ENCODE data around the gene NRG2. TPM values are rescaled to one million over a fixed set of nuclear protein-coding genes. Genes with fewer than 3 reads are reported as not detected.
A peak's percentile ranks its signal among the peaks of the same experiment; 100 is the strongest.

The NRG2 gene
- total RNA-seq, 2 donors from 2014 or later: not detected

GRCh38 chr5:139984816-139985215 is 58.3 kb downstream of the NRG2 start:
- no peaks in the 10 kb centered on the region for H3K9me3 Mint-ChIP-seq
- H3K4me1 Mint-ChIP-seq (ENCODE audit: low read depth in 2 of 2): no peaks in the 10 kb centered on the region
- no peak for ATAC-seq
- H3K27me3 Mint-ChIP-seq: peaks cover 18 to 25% of the 10 kb centered on the region in 2 donors
- H3K27ac Mint-ChIP-seq: no peak overlapping the region
- DNase-seq (ENCODE audit: low spot score): no peak
- no peak overlapping the region for H3K4me3 Mint-ChIP-seq
- no peaks in the 10 kb centered on the region for H3K36me3 Mint-ChIP-seq

- no peak overlapping the region for H3K4me3 Mint-ChIP-seq
- no peak overlapping the region for H3K27ac Mint-ChIP-seq
- H3K27me3 Mint-ChIP-seq: peaks cover 27 to 28% of the 10 kb centered on the region in 2 donors
- H3K4me1 Mint-ChIP-seq (ENCODE audit: low read depth in 2 of 2): no peaks in the 10 kb centered on the region
- no peak for ATAC-seq
- DNase-seq (ENCODE audit: low spot score): no peak
- no peaks in the 10 kb centered on the region for H3K9me3 Mint-ChIP-seq
- no peaks in the 10 kb centered on the region for H3K36me3 Mint-ChIP-seq
Observed at GRCh38 chr5:139982975-139983240, 60.2 kb downstream of the NRG2 start.

GRCh38 chr5:139982157-139982974 is 60.7 kb downstream of the NRG2 start:
- DNase-seq (ENCODE audit: low spot score) (no peak), ATAC-seq (no peak)
- H3K27me3 Mint-ChIP-seq: peaks cover 27 to 31% of the 10 kb centered on the region in 2 donors
- H3K4me3 Mint-ChIP-seq: no peak overlapping the region
- no peaks in the 10 kb centered on the region for H3K36me3 Mint-ChIP-seq
- no peaks in the 10 kb centered on the region for H3K9me3 Mint-ChIP-seq
- H3K4me1 Mint-ChIP-seq (ENCODE audit: low read depth in 2 of 2): no peaks in the 10 kb centered on the region
- no peak overlapping the region for H3K27ac Mint-ChIP-seq

GRCh38 chr5:139980765-139981164 is 62.3 kb downstream of the NRG2 start:
- no peak overlapping the region for H3K27ac Mint-ChIP-seq
- peaks cover 20 to 31% of the 10 kb centered on the region in 2 donors for H3K27me3 Mint-ChIP-seq
- H3K4me1 Mint-ChIP-seq (ENCODE audit: low read depth in 2 of 2): no peaks in the 10 kb centered on the region
- no peak overlapping the region for H3K4me3 Mint-ChIP-seq
- no peak for DNase-seq (ENCODE audit: low spot score)
- peak in 1 of 2 donors; percentile 6 for ATAC-seq
- no peaks in the 10 kb centered on the region for H3K9me3 Mint-ChIP-seq
- no peaks in the 10 kb centered on the region for H3K36me3 Mint-ChIP-seq

GRCh38 chr5:139979943-139980342 is 63.2 kb downstream of the NRG2 start:
- DNase-seq (ENCODE audit: low spot score): no peak
- Mint-ChIP-seq H3K9me3 (no peaks in the 10 kb centered on the region), H3K36me3 (no peaks in the 10 kb centered on the region), H3K27me3 (peaks cover 20 to 31% of the 10 kb centered on the region in 2 donors), H3K4me3 (no peak overlapping the region), H3K27ac (no peak overlapping the region), H3K4me1 (ENCODE audit: low read depth in 2 of 2) (no peaks in the 10 kb centered on the region)
- ATAC-seq: no peak

- Mint-ChIP-seq H3K4me3 (no peak overlapping the region), H3K27ac (no peak overlapping the region), H3K9me3 (no peaks in the 10 kb centered on the region), H3K36me3 (no peaks in the 10 kb centered on the region), H3K27me3 (peaks cover 20 to 35% of the 10 kb centered on the region in 2 donors), H3K4me1 (ENCODE audit: low read depth in 2 of 2) (no peaks in the 10 kb centered on the region)
- ATAC-seq (no peak), DNase-seq (ENCODE audit: low spot score) (no peak)
Observed at GRCh38 chr5:139979518-139979917, 63.6 kb downstream of the NRG2 start.

- Mint-ChIP-seq H3K36me3 (no peaks in the 10 kb centered on the region), H3K4me3 (no peak overlapping the region), H3K27me3 (peaks cover 13 to 21% of the 10 kb centered on the region in 2 donors), H3K27ac (no peak overlapping the region), H3K4me1 (ENCODE audit: low read depth in 2 of 2) (no peaks in the 10 kb centered on the region), H3K9me3 (no peaks in the 10 kb centered on the region)
- DNase-seq (ENCODE audit: low spot score) (no peak), ATAC-seq (no peak)
Observed at GRCh38 chr5:139976703-139977102, 66.4 kb downstream of the NRG2 start.

- H3K27ac Mint-ChIP-seq: no peak overlapping the region
- H3K36me3 Mint-ChIP-seq: no peaks in the 10 kb centered on the region
- ATAC-seq (no peak), DNase-seq (ENCODE audit: low spot score) (no peak)
- peaks cover 21% of the 10 kb centered on the region in 2 donors for H3K27me3 Mint-ChIP-seq
- H3K9me3 Mint-ChIP-seq: no peaks in the 10 kb centered on the region
- no peak overlapping the region for H3K4me3 Mint-ChIP-seq
- no peaks in the 10 kb centered on the region for H3K4me1 Mint-ChIP-seq (ENCODE audit: low read depth in 2 of 2)
Observed at GRCh38 chr5:139975942-139976341, 67.2 kb downstream of the NRG2 start.

GRCh38 chr5:139975306-139975705 is 67.8 kb downstream of the NRG2 start:
- H3K9me3 Mint-ChIP-seq: no peaks in the 10 kb centered on the region
- H3K4me3 Mint-ChIP-seq: no peak overlapping the region
- no peak overlapping the region for H3K27ac Mint-ChIP-seq
- peaks cover 18 to 21% of the 10 kb centered on the region in 2 donors for H3K27me3 Mint-ChIP-seq
- H3K36me3 Mint-ChIP-seq: no peaks in the 10 kb centered on the region
- ATAC-seq: peak in 1 of 2 donors; percentile 53
- H3K4me1 Mint-ChIP-seq (ENCODE audit: low read depth in 2 of 2): no peaks in the 10 kb centered on the region
- DNase-seq (ENCODE audit: low spot score): no peak

GRCh38 chr5:139974661-139975060 is 68.4 kb downstream of the NRG2 start:
- H3K36me3 Mint-ChIP-seq: no peaks in the 10 kb centered on the region
- no peak overlapping the region for H3K27ac Mint-ChIP-seq
- DNase-seq (ENCODE audit: low spot score) (no peak), ATAC-seq (no peak)
- no peaks in the 10 kb centered on the region for H3K4me1 Mint-ChIP-seq (ENCODE audit: low read depth in 2 of 2)
- no peak overlapping the region for H3K4me3 Mint-ChIP-seq
- peaks cover 16 to 21% of the 10 kb centered on the region in 2 donors for H3K27me3 Mint-ChIP-seq
- no peaks in the 10 kb centered on the region for H3K9me3 Mint-ChIP-seq

GRCh38 chr5:139971202-139971725 is 71.8 kb downstream of the NRG2 start:
- no peaks in the 10 kb centered on the region for H3K9me3 Mint-ChIP-seq

GRCh38 chr5:139969318-139969717 is 73.8 kb downstream of the NRG2 start:
- no peak overlapping the region for H3K4me3 Mint-ChIP-seq
- DNase-seq (ENCODE audit: low spot score) (no peak), ATAC-seq (no peak)
- no peaks in the 10 kb centered on the region for H3K9me3 Mint-ChIP-seq
- peaks cover 2 to 12% of the 10 kb centered on the region in 2 donors for H3K27me3 Mint-ChIP-seq
- H3K27ac Mint-ChIP-seq: no peak overlapping the region
- no peaks in the 10 kb centered on the region for H3K36me3 Mint-ChIP-seq
- no peaks in the 10 kb centered on the region for H3K4me1 Mint-ChIP-seq (ENCODE audit: low read depth in 2 of 2)

More at GRCh38 chr5:139971202-139971725, 71.8 kb downstream of the NRG2 start:
- Mint-ChIP-seq H3K27ac (no peak overlapping the region), H3K36me3 (no peaks in the 10 kb centered on the region), H3K27me3 (peaks cover 8 to 12% of the 10 kb centered on the region in 2 donors), H3K4me1 (ENCODE audit: low read depth in 2 of 2) (no peaks in the 10 kb centered on the region), H3K4me3 (no peak overlapping the region)
- ATAC-seq (no peak), DNase-seq (ENCODE audit: low spot score) (no peak)

GRCh38 chr5:139968547-139969261 is 74.4 kb downstream of the NRG2 start:
- ATAC-seq (peak; percentile 95 to 96), DNase-seq (ENCODE audit: low spot score) (peak; percentile 90)
- Mint-ChIP-seq H3K9me3 (no peaks in the 10 kb centered on the region), H3K27me3 (peaks cover 2 to 12% of the 10 kb centered on the region in 2 donors), H3K27ac (no peak overlapping the region), H3K4me3 (no peak overlapping the region), H3K4me1 (ENCODE audit: low read depth in 2 of 2) (no peaks in the 10 kb centered on the region), H3K36me3 (no peaks in the 10 kb centered on the region)

GRCh38 chr5:139967353-139967752 is 75.7 kb downstream of the NRG2 start:
- H3K4me3 Mint-ChIP-seq: no peak overlapping the region
- H3K4me1 Mint-ChIP-seq (ENCODE audit: low read depth in 2 of 2): no peaks in the 10 kb centered on the region
- H3K27ac Mint-ChIP-seq: no peak overlapping the region
- DNase-seq (ENCODE audit: low spot score): no peak
- H3K27me3 Mint-ChIP-seq: peaks cover 2 to 12% of the 10 kb centered on the region in 2 donors
- H3K36me3 Mint-ChIP-seq: no peaks in the 10 kb centered on the region
- no peaks in the 10 kb centered on the region for H3K9me3 Mint-ChIP-seq
- no peak for ATAC-seq
